ENCODE results near the gene LEF1. TPM values are rescaled to one million over a fixed set of nuclear protein-coding genes. Genes with fewer than 3 reads are reported as not detected.

The LEF1 gene
- total RNA-seq, 1 experiment from 2014 or later = 22.3 TPM

DNA sequence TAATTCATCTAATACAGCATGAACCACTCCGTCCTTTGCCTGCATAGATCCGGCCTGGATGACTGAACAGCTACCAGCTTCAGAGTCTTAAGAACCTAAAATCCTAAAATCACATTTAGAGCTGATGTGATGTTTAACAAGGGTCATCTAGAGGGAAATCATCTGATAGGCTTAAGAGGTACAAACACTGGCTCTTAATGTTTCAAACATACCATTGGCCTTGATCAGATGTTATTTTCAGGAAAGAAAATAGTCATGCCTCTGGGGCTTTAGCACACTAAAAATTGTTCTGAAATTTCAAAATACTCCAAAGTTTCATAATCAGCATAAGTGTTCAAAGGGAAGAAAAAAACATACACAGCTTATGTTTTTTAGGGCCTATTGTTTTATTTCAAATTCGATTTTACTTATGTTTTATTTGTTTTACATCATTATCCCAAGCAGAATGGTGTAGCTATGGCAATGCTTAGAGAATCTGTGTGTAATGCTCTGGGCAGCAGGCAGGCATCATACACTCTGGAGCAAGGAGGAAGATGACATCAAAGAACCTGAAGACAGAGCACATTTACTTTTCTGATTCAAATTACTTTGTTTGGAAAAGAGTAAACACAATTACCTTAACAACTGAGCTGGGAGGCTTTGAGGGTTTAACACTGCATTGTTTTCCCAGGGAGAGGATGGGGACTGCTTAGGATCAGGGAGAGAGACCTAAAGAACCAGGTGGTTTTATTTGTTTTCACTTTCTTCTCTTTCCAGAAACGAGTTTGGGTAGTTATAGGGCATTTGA is 25.3 kb upstream of the LEF1 start:
- no peaks in the 10 kb centered on the region for H3K9me3 Mint-ChIP-seq (ENCODE audit: unreplicated experiment)
- no peak overlapping the region for H3K4me3 Mint-ChIP-seq (ENCODE audit: unreplicated experiment)
- DNase-seq = peak in 1 of 2 experiments; percentile 24
- no peaks in the 10 kb centered on the region for H3K36me3 Mint-ChIP-seq (ENCODE audit: insufficient read depth, unreplicated experiment)
- BruUV-seq (replicated peaks) = no TSS peak
- TF ChIP-seq, protein P1, sequence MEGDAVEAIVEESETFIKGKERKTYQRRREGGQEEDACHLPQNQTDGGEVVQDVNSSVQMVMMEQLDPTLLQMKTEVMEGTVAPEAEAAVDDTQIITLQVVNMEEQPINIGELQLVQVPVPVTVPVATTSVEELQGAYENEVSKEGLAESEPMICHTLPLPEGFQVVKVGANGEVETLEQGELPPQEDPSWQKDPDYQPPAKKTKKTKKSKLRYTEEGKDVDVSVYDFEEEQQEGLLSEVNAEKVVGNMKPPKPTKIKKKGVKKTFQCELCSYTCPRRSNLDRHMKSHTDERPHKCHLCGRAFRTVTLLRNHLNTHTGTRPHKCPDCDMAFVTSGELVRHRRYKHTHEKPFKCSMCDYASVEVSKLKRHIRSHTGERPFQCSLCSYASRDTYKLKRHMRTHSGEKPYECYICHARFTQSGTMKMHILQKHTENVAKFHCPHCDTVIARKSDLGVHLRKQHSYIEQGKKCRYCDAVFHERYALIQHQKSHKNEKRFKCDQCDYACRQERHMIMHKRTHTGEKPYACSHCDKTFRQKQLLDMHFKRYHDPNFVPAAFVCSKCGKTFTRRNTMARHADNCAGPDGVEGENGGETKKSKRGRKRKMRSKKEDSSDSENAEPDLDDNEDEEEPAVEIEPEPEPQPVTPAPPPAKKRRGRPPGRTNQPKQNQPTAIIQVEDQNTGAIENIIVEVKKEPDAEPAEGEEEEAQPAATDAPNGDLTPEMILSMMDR (IDR thresholded peaks at IDR 0.05; ENCODE audit: insufficient read depth in 1 of 2, low read depth in 1 of 2, low read length in 1 of 2, severe bottlenecking in 1 of 2, unreplicated experiment in 1 of 2) = no peak
- H3K4me1 ChIP-seq = no peaks in the 10 kb centered on the region; the same call in 1 of the 2 replicates
- no peak overlapping the region for H3K4me3 ChIP-seq (ENCODE audit: low read depth, low read length)
- no peaks in the 10 kb centered on the region for H3K4me1 Mint-ChIP-seq (ENCODE audit: low read depth, unreplicated experiment)
- intact Hi-C loops (cut with micrococcal nuclease; ENCODE audit: unreplicated experiment) = no loop called here
- no peaks in the 10 kb centered on the region for H3K27me3 ChIP-seq (replicated peaks; ENCODE audit: control insufficient read depth, insufficient read depth, low read length)
- no peaks in the 10 kb centered on the region for H3K9me3 ChIP-seq
- no peaks in the 10 kb centered on the region for H3K36me3 ChIP-seq (ENCODE audit: control insufficient read depth, insufficient read depth, low read length)
- CTCF ChIA-PET = no interaction called here
- POLR2A ChIA-PET = no interaction called here
- H3K27ac Mint-ChIP-seq (ENCODE audit: unreplicated experiment) = no peak overlapping the region
- no peaks in the 10 kb centered on the region for H3K27me3 Mint-ChIP-seq (ENCODE audit: insufficient read depth, unreplicated experiment)

DNA sequence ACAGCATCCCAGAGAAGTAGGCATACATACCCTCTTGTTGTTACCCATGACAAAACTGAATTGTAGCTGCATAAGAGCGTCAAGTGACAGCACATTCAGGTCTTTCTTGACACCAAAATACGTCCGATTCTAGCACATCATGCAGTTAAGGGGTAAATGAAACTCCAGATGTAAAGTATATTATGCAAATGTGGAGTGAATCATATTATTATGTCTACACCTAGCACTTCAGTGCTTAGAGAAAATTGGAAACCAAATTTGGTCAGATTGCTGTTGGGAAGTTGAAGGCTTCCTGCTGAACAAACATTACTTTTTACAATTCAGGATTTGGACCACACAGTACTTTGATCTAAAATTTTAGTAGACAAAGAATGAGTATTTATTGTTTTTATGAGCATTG is 24.2 kb upstream of the LEF1 start:
- Mint-ChIP-seq H3K4me3 (ENCODE audit: unreplicated experiment) (no peak overlapping the region), H3K27ac (ENCODE audit: unreplicated experiment) (no peak overlapping the region), H3K9me3 (ENCODE audit: unreplicated experiment) (no peaks in the 10 kb centered on the region), H3K4me1 (ENCODE audit: low read depth, unreplicated experiment) (no peaks in the 10 kb centered on the region), H3K27me3 (ENCODE audit: insufficient read depth, unreplicated experiment) (peaks cover under 1% of the 10 kb centered on the region), H3K36me3 (ENCODE audit: insufficient read depth, unreplicated experiment) (no peaks in the 10 kb centered on the region)
- Histone ChIP-seq H3K9me3 (no peaks in the 10 kb centered on the region), H3K4me1 (no peaks in the 10 kb centered on the region; the same call in 1 of the 2 replicates), H3K4me3 (ENCODE audit: low read depth, low read length) (no peak overlapping the region), H3K27me3 (replicated peaks; ENCODE audit: control insufficient read depth, insufficient read depth, low read length) (no peaks in the 10 kb centered on the region), H3K36me3 (ENCODE audit: control insufficient read depth, insufficient read depth, low read length) (no peaks in the 10 kb centered on the region)
- POLR2A ChIA-PET = no interaction called here
- BruUV-seq (replicated peaks) = no TSS peak
- DNase-seq = no peak
- TF ChIP-seq, protein P1 (IDR thresholded peaks at IDR 0.05; ENCODE audit: insufficient read depth in 1 of 2, low read depth in 1 of 2, low read length in 1 of 2, severe bottlenecking in 1 of 2, unreplicated experiment in 1 of 2) = no peak
- CTCF ChIA-PET = no interaction called here
- intact Hi-C loops (cut with micrococcal nuclease; ENCODE audit: unreplicated experiment) = no loop called here

DNA sequence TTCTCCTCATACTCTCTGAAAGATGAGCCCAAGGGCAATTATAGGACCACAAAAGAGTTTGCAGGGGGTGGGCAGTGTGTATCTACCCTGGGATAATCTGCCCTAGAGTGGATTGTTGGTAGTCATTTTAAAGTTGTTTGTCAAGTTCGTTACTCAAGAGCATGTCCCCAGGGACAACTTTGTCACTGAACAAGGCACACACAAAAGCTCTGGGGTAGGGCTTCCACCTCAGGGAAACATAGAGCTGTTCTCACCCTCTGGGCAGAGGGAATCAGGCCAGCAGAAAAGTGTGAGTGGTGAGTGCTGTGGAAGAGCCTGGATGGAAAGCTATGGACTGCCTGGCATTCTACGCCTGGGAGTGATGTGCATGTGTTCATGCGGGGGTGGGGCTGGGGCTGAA is 23.3 kb upstream of the LEF1 start:
- intact Hi-C loops (cut with micrococcal nuclease; ENCODE audit: unreplicated experiment) = no loop called here
- Histone ChIP-seq H3K27me3 (replicated peaks; ENCODE audit: control insufficient read depth, insufficient read depth, low read length) (no peaks in the 10 kb centered on the region), H3K9me3 (no peaks in the 10 kb centered on the region), H3K4me3 (ENCODE audit: low read depth, low read length) (no peak overlapping the region), H3K4me1 (no peaks in the 10 kb centered on the region; the same call in 1 of the 2 replicates), H3K36me3 (ENCODE audit: control insufficient read depth, insufficient read depth, low read length) (no peaks in the 10 kb centered on the region)
- Mint-ChIP-seq H3K27ac (ENCODE audit: unreplicated experiment) (no peak overlapping the region), H3K4me3 (ENCODE audit: unreplicated experiment) (no peak overlapping the region), H3K36me3 (ENCODE audit: insufficient read depth, unreplicated experiment) (no peaks in the 10 kb centered on the region), H3K9me3 (ENCODE audit: unreplicated experiment) (no peaks in the 10 kb centered on the region), H3K27me3 (ENCODE audit: insufficient read depth, unreplicated experiment) (peaks cover 4% of the 10 kb centered on the region), H3K4me1 (ENCODE audit: low read depth, unreplicated experiment) (no peaks in the 10 kb centered on the region)
- DNase-seq = no peak
- BruUV-seq (replicated peaks) = no TSS peak
- TF ChIP-seq, protein P1 (IDR thresholded peaks at IDR 0.05; ENCODE audit: insufficient read depth in 1 of 2, low read depth in 1 of 2, low read length in 1 of 2, severe bottlenecking in 1 of 2, unreplicated experiment in 1 of 2) = no peak
- POLR2A ChIA-PET = no interaction called here
- CTCF ChIA-PET = no interaction called here
